SK-N-SH (cell line): Measurements from ENCODE around the gene ZNF107. TPM values are rescaled to one million over a fixed set of nuclear protein-coding genes. Genes with fewer than 3 reads are reported as not detected.

ENCODE experiments used
- CTCF ChIA-PET: fragments of 300-600, 350-600 bp; formaldehyde crosslinking; extraction: SDS; loops from one replicate; lab custom pipeline; 2021; lab: Yijun Ruan, JAX
- POLR2A ChIA-PET: fragments of 350-600 bp; sonication (Branson Sonifier 250); formaldehyde crosslinking; extraction: SDS; loops from one replicate; lab custom pipeline; 2020; ENCODE audit warnings: antibody characterized with exemption, inconsistent platforms; lab: Yijun Ruan, JAX
- DNase-seq: peaks from one replicate; pipeline ENCODE4 v3.0.0; 2012
- H2AFZ ChIP-seq: fragments of 200-600 bp; sonication (generic); 2 replicates; pipeline ENCODE4 v1.8.1; 2016; ENCODE audit warnings: antibody characterized with exemption, mild to moderate bottlenecking, low read depth
- H3F3A ChIP-seq: fragments of 200-600 bp; sonication (generic); replicated peaks from 2 replicates; pipeline ENCODE3; 2016; ENCODE audit warnings: antibody characterized with exemption, mild to moderate bottlenecking; ENCODE audit not compliant: insufficient read depth
- H3K27ac ChIP-seq, 2 experiments: fragments of 200-500 bp in 1 of 2; fragments of 200-600 bp in 1 of 2; sonication (Bioruptor generic) in 1 of 2; sonication (generic), shearing (Covaris generic) in 1 of 2; 2 replicates each; pipeline versions ENCODE4 v1.5.1 to v1.6.1; 2014 to 2016; ENCODE audit warnings: low read depth in 2 of 2, inconsistent platforms in 1 of 2, low read length in 1 of 2, mild to moderate bottlenecking in 1 of 2, mixed read lengths in 1 of 2
- H3K27me3 ChIP-seq: fragments of 200-600 bp; sonication (generic), shearing (Covaris generic); 2 replicates; pipeline ENCODE4 v1.6.1; 2016; ENCODE audit warnings: mixed run types; ENCODE audit not compliant: insufficient read depth
- H3K36me3 ChIP-seq, 2 experiments: fragments of 200-500 bp in 1 of 2; fragments of 200-600 bp in 1 of 2; sonication (Bioruptor generic) in 1 of 2; sonication (generic) in 1 of 2; replicated peaks in 1 of 2; 2 replicates each; pipeline versions ENCODE3 to v1.5.1; 2014 to 2016; ENCODE audit warnings: low read length in 1 of 2, mild to moderate bottlenecking in 1 of 2; ENCODE audit not compliant: insufficient read depth in 2 of 2, control insufficient read depth in 1 of 2
- H3K4me1 ChIP-seq, 2 experiments: fragments of 200-500 bp in 1 of 2; fragments of 200-600 bp in 1 of 2; sonication (Bioruptor generic) in 1 of 2; sonication (generic), shearing (Covaris generic) in 1 of 2; 2 replicates each; pipeline versions ENCODE4 v1.5.1 to v1.6.1; 2014 to 2016; ENCODE audit warnings: low read depth in 1 of 2, low read length in 1 of 2, mixed run types in 1 of 2; ENCODE audit not compliant: insufficient read depth in 2 of 2, control insufficient read depth in 1 of 2
- H3K4me2 ChIP-seq: fragments of 200-600 bp; sonication (generic), shearing (Covaris generic); 2 replicates; pipeline ENCODE4 v1.6.1; 2017; ENCODE audit warnings: mixed run types
- H3K4me3 ChIP-seq, 2 experiments: fragments of 200-500 bp in 1 of 2; fragments of 200-600 bp in 1 of 2; sonication (Bioruptor generic) in 1 of 2; sonication (generic), shearing (Covaris generic) in 1 of 2; 2 replicates each; pipeline versions ENCODE4 v1.5.1 to v1.8.1; 2014 to 2016; ENCODE audit warnings: low read depth in 2 of 2, inconsistent platforms in 1 of 2, low read length in 1 of 2, mild to moderate bottlenecking in 1 of 2, mixed read lengths in 1 of 2, moderate library complexity in 1 of 2
- H3K79me2 ChIP-seq: fragments of 200-600 bp; sonication (generic); 2 replicates; pipeline ENCODE4 v1.8.1; 2017; ENCODE audit warnings: mild to moderate bottlenecking; ENCODE audit not compliant: insufficient read depth
- H3K9ac ChIP-seq: fragments of 200-600 bp; sonication (generic); 2 replicates; pipeline ENCODE4 v1.6.1; 2017; ENCODE audit warnings: mixed run types
- H3K9me2 ChIP-seq: fragments of 200-600 bp; sonication (generic); 2 replicates; pipeline ENCODE4 v1.6.1; 2017; ENCODE audit warnings: mixed run types
- H3K9me3 ChIP-seq: fragments of 200-600 bp; sonication (generic); 2 replicates; pipeline ENCODE4 v1.6.1; 2017; ENCODE audit warnings: mixed run types, mild to moderate bottlenecking, moderate library complexity
- H4K20me1 ChIP-seq: fragments of 200-600 bp; sonication (generic); 2 replicates; pipeline ENCODE4 v1.6.1; 2017; ENCODE audit warnings: mild to moderate bottlenecking, mixed run types; ENCODE audit not compliant: insufficient read depth
- CTCF ChIP-seq: fragments of 200-600 bp; sonication (generic); IDR thresholded peaks from 2 replicates; pipeline ENCODE4 v1.6.1; 2017; ENCODE audit warnings: antibody characterized with exemption, mild to moderate bottlenecking, moderate library complexity
- FOSL2 ChIP-seq: IDR thresholded peaks from 2 replicates; pipeline ENCODE4 v1.4.0; 2012; ENCODE audit warnings: low read depth, mild to moderate bottlenecking, moderate library complexity, borderline replicate concordance
- FOXJ3 ChIP-seq: sonication (generic); formaldehyde crosslinking; IDR thresholded peaks from 2 replicates; pipeline ENCODE4 v1.5.1; 2020; ENCODE audit warnings: mild to moderate bottlenecking, missing genetic modification reagents
- FOXM1 ChIP-seq: IDR thresholded peaks from 2 replicates; pipeline ENCODE4 v1.4.0; 2012; ENCODE audit warnings: low read depth, mild to moderate bottlenecking
- GATA2 ChIP-seq: sonication (generic); formaldehyde crosslinking; IDR thresholded peaks from 2 replicates; pipeline ENCODE4 v1.5.0; 2020; ENCODE audit warnings: mild to moderate bottlenecking, missing genetic modification reagents
- IRF3 ChIP-seq: fragments of 150-350 bp; IDR thresholded peaks from 2 replicates; pipeline ENCODE4 v1.6.1; 2016; ENCODE audit warnings: mild to moderate bottlenecking, low read depth, low read length
- JUND ChIP-seq: IDR thresholded peaks from 2 replicates; pipeline ENCODE4 v1.4.0; 2012
- MAX ChIP-seq: IDR thresholded peaks from 2 replicates; pipeline ENCODE4 v1.4.0; 2012; ENCODE audit warnings: low read depth
- MEF2A ChIP-seq: IDR thresholded peaks from 2 replicates; pipeline ENCODE4 v1.4.0; 2012; ENCODE audit warnings: low read depth, borderline replicate concordance
- MXI1 ChIP-seq: IDR thresholded peaks from 2 replicates; pipeline ENCODE4 v1.6.1; 2012; ENCODE audit warnings: mild to moderate bottlenecking, low read depth, low read length, improper control_type of control experiment
- NRF1 ChIP-seq: IDR thresholded peaks from 2 replicates; pipeline ENCODE4 v1.6.1; 2012; ENCODE audit warnings: low read depth, mild to moderate bottlenecking, low read length
- POLR2AphosphoS5 ChIP-seq: IDR thresholded peaks from 2 replicates; pipeline ENCODE4 v1.6.1; 2012; ENCODE audit warnings: low read depth, low read length
- RAD21 ChIP-seq: IDR thresholded peaks from 2 replicates; pipeline ENCODE4 v1.6.1; 2012; ENCODE audit warnings: mild to moderate bottlenecking, low read length
- RCOR1 ChIP-seq: fragments of 150-350 bp; IDR thresholded peaks from 2 replicates; pipeline ENCODE4 v1.6.1; 2017; ENCODE audit warnings: antibody characterized with exemption, low read length
- REST ChIP-seq: IDR thresholded peaks from 2 replicates; pipeline ENCODE4 v1.6.1; 2012; ENCODE audit warnings: mild to moderate bottlenecking, low read depth, low read length, moderate library complexity
- SIN3A ChIP-seq: IDR thresholded peaks from 2 replicates; pipeline ENCODE4 v1.6.1; 2012; ENCODE audit warnings: low read depth, mild to moderate bottlenecking, low read length, moderate library complexity, borderline replicate concordance
- TCF12 ChIP-seq: IDR thresholded peaks from 2 replicates; pipeline ENCODE4 v1.4.0; 2012
- USF1 ChIP-seq: IDR thresholded peaks from 2 replicates; pipeline ENCODE4 v1.4.0; 2012; ENCODE audit warnings: low read depth, borderline replicate concordance
- YY1 ChIP-seq: IDR thresholded peaks from 2 replicates; pipeline ENCODE4 v1.4.0; 2012; ENCODE audit warnings: low read depth, mild to moderate bottlenecking
- WGBS: methylation state at CpG from one replicate; pipeline ENCODE4 v1.1.6; 2017; ENCODE audit warnings: low lambda C conversion rate; 5-methylcytosine and 5-hydroxymethylcytosine counted together
- polyA plus RNA-seq, 3 experiments: library from polyadenylated mRNA; depleted of rRNA; stranded (reverse); fragments of >200 nt; gene quantifications; 2 replicates each; pipeline ENCODE4 v1.2.3, GENCODE V29; 2012

Gene ZNF107
- polyA plus RNA-seq, 1 of the 3 experiments (the other 2 are of a cell fraction): 2.0 TPM

- H3K9me2 ChIP-seq: no peaks in the 10 kb centered on the region
- H3K27me3 ChIP-seq: no peaks in the 10 kb centered on the region
- H3K27ac ChIP-seq: no peak overlapping the region
- no peaks in the 10 kb centered on the region for H3F3A ChIP-seq
- H2AFZ ChIP-seq: no peak overlapping the region
- H3K9ac ChIP-seq: no peak overlapping the region
- ChIA-PET POLR2A (no interaction called here), CTCF (interaction anchor here (1.4 kb wide), 1 partner anchor 10 kb away, joined by 8 read pairs; no protein-coding TSS in a partner anchor)
- no peak for DNase-seq
- H3K4me3 ChIP-seq: no peak overlapping the region
- no peaks in the 10 kb centered on the region for H3K36me3 ChIP-seq
- no peaks in the 10 kb centered on the region for H3K79me2 ChIP-seq
- no peak overlapping the region for H3K4me2 ChIP-seq
- H4K20me1 ChIP-seq: no peaks in the 10 kb centered on the region
- no peaks in the 10 kb centered on the region for H3K9me3 ChIP-seq
- H3K4me1 ChIP-seq: no peaks in the 10 kb centered on the region
- no peak for TF ChIP-seq FOXJ3
- no peak for TF ChIP-seq USF1
- TF ChIP-seq RAD21: no peak
- TF ChIP-seq IRF3: no peak
- TF ChIP-seq POLR2AphosphoS5: no peak
- 18% methylated on average over 3 of the region's 3 CpGs for WGBS
These were observed 25.4 kb upstream of the ZNF107 start for GRCh38 chr7:64640504-64640903.

GRCh38 chr7:64642046-64642445 lies 23.9 kb upstream of the ZNF107 start:
- Histone ChIP-seq H3K4me2 (no peak overlapping the region), H3K27me3 (no peaks in the 10 kb centered on the region), H3K79me2 (no peaks in the 10 kb centered on the region), H3K9me2 (no peaks in the 10 kb centered on the region), H3K4me1 (no peaks in the 10 kb centered on the region), H3F3A (no peaks in the 10 kb centered on the region), H3K9ac (no peak overlapping the region), H3K9me3 (no peaks in the 10 kb centered on the region), H4K20me1 (no peaks in the 10 kb centered on the region), H3K36me3 (no peaks in the 10 kb centered on the region), H3K4me3 (no peak overlapping the region), H3K27ac (no peak overlapping the region), H2AFZ (no peak overlapping the region)
- ChIA-PET CTCF (no interaction called here), POLR2A (no interaction called here)
- DNase-seq: no peak
- WGBS: 24% methylated on average over 4 of the region's 4 CpGs
- TF ChIP-seq CTCF (no peak), MXI1 (no peak), MEF2A (no peak), FOXJ3 (no peak), REST (no peak), YY1 (no peak), USF1 (no peak), RCOR1 (no peak), SIN3A (no peak), FOSL2 (no peak), IRF3 (no peak), GATA2 (CRISPR knock-in tag) (no peak), MAX (no peak), JUND (no peak), FOXM1 (no peak), TCF12 (no peak), POLR2AphosphoS5 (no peak), NRF1 (no peak)
